DMS79 treated with DMSO at 0.1 percent for 48 hours (cell line): ENCODE results near the gene EID3.
"Not testable (repeated sequence)": the region's sequence is repeated elsewhere in the genome, so short reads cannot be mapped to it uniquely, and the experiment has no call there.

Experiments
- DNase-seq: peaks from one replicate; lab custom pipeline; 2025; lab: John Stamatoyannopoulos, UW

The EID3 gene

DNA sequence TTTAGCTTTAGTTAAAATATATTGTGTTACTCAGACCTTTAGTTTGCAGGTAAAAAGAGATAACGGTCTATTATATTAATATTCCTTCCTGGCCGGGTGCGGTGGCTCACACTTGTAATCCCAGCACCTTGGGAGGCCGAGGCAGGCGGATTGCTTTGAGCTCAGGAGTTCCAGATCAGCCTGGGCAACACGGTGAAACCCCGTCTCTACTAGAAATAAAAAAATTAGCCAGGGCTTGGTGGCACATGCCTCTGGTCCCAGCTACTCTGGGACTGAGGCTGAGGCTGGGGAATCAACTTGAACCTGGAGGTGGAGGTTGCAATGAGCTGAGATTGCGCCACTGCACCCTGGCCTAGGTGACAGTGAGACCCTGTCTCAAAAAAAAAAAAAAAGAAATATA, 13.2 kb upstream of the EID3 start:
- no peak for DNase-seq

DNA sequence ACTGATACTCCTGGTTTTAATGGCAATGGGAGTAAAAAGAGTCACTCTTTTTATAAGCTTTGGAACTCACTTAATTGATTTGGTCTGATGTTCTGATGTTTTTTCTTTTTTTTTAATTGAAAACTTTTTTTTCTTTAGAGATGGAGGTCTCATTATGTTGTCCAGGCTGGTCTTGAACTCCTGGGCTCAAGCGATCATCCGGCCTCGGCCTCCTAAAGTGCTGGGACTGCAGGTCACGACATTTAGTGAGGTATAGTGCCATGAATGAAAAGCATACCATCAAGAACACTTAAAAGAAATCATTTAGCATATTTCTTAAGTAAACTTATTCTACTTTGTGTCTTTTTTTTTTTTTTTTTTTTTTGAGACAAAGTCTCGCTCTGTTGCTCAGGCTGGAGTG, 12.7 kb upstream of the EID3 start:
- no peak for DNase-seq

DNA sequence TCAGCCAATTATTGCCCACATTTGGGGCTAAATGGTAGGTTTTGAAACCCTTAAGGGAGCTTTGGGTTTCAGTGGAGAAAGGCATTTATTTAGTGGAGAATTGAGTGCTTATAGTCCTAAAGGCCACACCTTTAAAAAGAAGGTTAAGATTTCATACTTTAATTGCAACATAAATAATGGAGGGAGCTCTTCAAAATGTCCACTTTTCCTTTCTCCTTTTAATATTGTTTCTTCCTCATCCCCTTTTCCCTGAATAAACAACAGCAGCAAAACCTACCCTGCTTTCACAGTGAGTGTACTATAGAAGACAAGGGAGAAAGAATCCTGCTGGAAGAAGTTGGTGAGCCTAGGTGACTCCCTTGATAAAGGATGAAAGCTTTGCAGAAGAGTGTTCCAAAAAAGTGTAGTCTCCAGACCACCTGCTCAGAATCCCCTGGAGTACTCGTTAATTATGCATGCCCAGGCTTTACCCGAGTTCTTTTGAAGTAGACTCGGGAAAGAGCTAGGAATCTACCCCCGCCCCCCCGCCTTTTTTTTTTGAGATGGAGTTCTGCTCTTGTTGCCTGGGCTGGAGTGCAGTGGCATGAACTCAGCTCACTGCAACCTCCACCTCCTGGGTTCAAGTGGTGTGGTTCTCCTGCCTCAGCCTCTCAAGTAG, 11.5 kb upstream of the EID3 start:
- peak; percentile 41 for DNase-seq

DNA sequence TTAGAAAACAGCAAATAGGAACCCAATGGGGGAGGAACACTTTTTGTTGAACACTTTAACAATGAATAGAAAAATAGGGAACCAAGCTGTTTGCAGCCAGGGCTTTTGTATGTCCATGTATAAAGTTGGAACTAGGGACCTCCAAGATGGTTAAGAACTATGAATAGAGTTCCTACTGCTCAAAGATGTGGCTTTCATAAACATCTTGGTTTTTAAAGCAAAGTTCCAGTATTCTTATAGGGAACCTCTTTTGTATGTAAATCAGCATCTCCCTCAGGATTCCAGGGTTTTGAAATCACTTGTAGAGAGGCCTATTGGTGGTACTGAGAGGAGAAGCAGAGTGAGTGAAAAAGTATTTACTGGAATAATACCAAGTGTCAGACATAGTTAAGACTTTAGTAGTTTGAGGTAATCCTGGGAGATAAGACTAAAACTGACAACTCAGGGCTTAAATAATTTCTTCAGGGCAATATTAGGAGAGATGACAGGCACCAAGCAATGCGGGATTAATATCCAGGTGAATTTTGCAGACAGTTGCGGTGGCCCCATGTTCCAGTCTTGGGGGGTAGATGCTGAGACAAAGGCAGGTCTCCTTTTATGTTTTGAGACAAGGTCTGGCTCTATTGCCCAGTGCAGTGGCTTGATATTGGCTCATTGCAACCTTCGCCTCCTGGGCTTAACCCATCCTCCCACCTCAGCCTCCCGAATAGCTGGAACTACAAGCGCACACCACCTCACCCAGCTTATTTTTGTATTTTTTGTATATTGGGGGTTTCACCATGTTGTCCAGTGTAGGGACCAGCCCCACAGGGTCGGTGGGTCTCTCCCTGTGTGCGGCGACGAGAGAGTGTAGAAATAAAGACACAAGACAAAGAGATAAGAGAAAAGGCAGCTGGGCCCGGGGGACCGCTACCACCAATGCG, 10.4 kb upstream of the EID3 start:
- no peak for DNase-seq

DNA sequence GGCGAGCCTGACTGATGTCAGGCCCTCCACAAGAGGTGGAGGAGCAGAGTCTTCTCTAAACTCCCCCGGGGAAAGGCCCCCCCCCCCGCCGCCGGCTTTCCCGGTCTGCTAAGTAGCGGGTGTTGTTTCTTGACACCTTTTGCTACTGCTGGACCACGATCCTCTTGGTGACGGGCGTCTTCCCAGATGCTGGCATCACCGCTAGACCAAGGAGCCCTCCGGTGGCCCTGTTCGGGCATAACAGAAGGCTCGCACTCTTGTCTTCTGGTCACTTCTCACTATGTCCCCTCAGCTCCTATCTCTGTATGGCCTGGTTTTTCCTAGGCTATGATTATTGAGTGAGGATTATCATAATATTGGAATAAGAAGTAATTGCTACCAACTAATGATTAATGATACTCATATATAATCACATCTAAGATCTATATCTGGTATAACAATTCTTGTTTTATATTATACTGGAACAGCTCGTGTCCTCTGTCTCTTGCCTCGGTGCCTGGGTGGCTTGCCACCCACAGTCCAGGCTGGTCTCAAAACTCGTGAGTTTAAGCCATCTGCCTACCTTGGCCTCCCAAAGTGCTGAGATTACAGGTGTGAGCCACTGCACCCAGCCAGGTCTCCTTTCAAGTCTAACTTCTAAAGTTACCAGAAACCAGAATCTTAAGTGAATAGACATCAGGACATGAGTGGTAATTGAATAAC, 9.2 kb upstream of the EID3 start:
- not testable (repeated sequence) for DNase-seq

DNA sequence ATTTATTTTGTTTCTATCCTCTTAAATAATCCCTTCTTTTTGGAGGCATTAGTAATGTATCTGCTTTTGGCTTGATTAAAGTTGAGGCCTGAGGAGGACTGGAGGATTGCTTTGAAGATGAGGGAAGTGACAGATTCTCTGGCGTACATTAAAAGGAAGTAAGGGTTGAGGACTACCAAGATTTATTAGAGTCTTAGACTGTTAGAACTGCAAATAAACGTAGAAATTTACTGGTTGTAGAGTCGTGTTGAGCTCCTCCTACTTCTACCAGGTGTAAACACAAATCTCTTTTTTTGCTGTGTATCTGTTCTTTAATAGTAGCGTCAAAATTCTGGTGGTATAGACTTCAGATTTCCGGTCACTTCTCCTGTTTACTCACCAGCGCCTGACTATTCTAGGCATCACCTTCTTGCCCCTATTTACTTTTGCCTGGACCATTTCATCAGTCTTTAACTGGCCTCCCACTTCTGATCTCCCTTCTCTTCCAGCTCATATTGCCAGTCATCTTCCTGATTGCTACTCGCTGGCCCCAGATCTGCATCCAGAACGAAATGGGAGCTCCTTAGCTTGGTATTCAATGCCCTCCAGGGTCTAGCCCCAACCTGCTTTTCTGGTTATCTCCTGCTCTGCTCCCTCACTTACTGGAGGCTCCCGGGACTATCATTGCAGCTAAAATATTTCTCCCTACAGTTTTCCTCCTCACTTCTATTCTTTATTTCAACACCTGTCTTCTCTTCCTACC, 8.4 kb upstream of the EID3 start:
- DNase-seq = no peak

DNA sequence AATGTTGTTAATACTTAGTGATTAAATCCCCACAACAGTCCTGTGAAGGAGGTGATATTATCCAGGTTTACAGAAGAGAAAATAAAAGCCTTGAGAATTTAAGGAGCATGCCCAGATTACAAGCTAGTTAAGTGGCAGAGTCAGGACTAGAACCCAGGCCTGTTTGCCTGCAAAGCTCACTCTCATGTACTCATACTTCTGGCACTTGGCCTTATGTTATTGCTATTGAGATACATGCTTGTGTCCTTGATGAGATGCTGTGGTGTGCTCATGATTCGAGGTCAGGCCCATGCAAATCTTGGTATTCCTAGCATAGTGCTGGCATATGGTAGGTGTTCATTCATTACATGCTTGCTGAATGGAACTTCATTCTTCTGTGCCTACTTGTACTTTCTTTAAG, 7.6 kb upstream of the EID3 start:
- no peak for DNase-seq

DNA sequence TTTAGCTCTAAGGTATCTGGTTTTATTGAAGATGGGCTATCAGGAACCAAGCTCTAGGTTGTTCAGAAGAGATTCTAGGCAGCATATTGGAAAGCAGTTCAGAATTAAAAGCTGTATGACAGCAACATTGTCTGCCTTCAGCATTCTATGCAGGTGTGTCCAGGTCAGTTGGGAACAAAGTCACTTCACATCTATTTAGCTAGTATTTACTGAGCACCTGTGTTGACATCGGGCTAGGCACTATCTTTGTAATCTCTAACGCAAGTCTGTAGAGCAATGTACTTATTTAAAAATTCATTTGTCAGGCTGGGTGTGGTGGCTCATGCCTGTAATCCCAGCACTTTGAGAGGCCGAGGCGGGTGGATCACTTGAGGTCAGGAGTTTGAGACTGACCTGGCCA, 6.8 kb upstream of the EID3 start:
- no peak for DNase-seq

DNA sequence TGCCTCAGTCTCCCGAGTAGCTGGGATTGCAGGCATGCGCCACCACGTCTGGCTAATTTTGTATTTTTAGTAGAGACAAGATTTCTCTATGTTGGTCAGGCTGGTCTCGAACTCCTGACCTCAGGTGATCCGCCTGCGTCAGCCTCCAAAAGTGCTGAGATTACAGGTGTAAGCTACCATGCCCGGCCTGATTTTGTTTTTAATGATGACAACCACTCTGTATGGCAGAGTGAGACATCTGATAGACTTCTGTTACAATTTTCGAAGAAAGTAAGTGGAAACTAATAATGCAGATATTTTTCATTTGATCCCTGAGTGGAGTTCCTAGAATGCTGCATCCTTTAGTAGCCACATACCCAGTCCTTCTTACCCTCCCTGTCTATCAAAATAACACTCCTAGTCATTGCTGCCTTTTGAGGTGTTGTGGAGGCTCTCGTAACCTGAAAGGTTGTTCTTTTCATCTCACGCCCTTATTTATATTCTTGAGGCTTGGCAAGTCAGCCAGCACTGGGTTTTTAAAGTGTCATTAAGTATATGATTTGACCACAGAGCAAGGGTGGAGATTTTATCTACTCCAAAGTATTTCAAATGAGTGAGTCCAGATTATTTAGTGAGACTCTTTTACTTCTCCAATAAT, 5.9 kb upstream of the EID3 start:
- peak; percentile 59 for DNase-seq

DNA sequence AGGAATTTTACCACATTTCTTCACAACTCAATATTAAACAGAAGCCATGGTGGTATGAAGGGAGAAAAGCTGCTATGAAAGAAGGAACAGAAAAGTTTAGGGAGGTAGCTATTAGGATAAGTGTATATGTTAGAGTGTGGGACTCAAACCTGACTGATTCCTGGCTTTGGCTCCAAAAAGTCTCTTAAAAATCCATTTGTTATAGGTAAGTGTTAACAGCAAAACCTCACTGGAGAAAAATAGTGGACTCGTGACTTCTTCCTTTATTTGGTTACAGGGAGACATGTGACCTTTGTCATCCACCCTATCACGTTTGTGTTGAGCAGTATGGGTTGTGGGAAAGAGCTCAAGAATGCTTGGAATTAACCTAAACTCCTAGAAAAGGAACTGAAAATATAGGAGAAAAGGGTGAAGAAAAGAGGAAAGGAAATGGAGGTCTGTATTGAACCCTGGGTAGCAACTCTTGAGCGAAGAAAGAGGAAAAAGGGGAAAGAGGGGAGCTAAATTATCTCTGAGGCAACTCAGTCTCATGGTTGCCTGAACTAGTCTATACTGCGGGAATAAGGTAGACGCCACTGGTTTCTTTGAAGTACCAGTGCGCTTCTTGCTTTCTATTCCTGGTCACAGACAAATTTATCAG, 3.6 kb upstream of the EID3 start:
- DNase-seq = no peak

DNA sequence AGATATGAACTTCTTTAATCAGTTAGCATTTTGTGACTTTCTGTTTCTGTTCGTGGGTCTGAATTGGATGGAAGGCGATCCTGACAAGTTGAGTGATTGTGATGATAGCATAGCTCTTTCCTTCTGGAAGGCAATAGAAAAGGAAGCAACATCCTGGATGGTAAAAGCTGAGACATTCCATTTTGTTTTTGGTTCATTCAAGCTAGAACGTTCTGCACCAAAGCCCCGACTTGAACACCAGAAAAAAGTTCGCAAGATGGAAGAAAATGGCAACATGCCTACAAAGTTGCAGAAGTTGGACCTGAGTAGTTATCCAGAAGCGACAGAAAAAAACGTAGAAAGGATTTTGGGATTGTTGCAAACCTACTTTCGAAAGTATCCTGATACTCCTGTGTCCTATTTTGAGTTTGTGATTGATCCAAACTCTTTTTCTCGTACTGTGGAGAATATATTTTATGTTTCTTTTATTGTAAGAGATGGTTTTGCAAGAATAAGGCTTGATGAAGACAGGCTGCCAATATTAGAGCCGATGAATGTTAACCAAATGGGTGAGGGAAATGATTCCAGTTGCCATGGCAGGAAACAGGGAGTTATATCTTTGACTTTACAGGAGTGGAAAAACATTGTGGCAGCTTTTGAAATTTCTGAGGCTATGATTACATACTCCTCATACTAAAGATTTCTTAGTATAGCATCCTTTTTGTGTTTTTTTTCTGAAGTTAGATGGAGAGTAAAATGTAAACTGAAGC, 896 bp downstream of the EID3 start:
- DNase-seq = no peak

DNA sequence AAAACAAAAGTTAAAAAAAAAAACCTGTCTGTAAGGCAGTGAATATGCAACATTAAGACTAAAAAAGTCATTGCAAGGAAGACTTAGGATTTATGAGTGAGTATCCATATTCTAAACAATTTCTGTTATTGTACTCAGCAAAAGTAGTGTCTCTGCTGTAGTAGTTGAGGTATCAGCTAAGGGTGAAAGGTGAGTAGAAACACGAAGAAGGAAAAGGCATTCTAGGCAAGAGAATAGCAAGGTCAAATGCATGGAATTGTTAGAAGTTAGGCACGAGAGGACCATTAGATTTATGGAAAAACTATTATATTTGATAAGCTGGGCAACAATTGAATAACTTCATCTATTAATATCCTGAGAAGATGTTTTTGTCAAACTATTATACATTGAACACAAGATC, 1.8 kb downstream of the EID3 start:
- DNase-seq = no peak

DNA sequence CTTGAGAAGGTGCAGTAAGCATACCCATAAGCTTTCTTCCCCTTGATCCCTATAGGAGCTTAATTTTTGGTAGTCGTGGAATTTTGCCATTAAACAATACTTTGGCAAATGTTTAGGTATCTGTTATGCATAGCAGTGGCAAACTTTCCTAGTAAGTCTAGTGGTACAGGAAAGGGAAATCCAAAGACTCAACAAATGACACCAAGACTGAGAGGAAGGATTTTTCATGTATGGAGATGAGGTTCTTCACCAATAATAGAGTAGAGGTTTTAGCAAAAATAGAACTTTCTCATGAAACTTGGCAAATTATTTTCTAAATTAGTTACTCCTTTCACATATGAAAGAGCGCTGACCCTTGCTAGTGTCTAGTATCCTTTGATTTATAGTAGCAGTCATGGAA, 2.8 kb downstream of the EID3 start:
- no peak for DNase-seq

DNA sequence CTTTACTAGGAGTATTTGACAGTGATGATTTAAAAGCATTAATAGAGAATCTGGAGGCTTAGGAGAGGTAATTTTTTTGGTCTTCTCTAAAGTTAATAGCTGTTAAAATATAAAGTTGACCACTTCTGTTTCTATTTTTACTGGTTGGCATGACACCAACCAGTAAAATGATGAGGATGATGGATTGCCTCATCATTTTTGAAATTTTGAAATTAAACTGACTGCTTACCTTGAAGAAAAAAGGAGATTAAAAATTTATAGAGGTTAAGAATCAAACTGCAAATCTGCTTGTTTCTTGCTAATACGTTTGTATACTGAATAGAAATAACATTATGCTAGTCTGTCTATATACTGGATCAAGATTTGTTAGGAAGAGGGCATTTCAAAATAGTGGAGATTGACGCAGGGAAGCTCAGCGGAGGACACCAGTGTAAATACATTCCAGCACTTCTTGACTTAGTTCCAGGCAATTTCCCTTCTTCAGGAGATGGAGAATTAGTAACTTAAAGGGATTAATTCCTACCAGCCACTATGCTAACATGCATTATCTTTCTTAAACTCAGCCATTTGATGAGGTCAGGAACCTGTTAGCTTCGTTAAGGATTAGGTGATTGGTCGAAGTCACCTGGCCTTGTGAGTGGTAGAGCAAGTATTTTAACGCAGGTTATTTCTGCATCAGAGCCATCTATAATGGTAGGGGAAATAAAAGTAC, 3.6 kb downstream of the EID3 start:
- no peak for DNase-seq

DNA sequence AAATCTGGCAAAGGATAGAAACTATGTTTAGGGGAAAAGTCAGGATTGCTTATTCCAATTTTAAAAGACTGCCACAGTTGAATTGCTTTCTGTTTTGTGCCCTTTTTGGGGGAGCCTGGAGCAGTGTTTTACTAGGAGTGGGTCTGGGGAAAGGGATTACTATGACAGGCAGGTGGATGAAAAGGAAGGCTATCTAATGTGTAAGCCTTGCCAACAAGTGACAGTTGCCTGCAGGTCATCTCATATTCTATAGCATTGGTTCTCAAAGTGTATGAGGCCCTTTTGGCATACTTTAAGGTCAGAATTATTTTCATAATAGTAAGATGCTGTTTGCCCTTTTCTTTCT, 4.1 kb downstream of the EID3 start:
- DNase-seq = no peak

DNA sequence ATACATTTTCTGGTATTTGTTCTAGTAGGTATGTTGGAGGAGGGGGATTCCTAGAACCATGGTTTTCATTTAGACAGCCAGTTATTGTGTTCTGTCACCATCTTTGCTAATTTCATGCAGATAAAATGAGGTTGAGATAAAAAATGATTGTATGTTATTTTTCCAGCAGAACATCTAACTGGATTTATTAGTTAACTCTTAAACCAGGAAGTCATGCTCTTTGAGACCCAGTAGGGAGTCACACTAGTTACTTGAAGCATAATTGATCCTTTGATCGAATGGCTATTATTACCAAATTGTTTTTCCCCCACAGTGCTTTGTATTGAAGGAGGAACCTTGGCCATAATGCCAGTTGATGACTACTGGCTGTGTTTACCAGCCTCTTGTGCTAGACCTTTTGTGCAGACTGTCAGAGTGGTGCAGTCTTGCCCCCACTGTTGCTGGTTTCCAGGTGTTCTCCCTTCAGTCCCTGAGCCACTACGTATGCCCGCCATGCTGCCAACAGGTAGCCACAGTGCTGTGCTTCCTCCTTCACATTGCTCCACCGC, 6.0 kb downstream of the EID3 start:
- no peak for DNase-seq

DNA sequence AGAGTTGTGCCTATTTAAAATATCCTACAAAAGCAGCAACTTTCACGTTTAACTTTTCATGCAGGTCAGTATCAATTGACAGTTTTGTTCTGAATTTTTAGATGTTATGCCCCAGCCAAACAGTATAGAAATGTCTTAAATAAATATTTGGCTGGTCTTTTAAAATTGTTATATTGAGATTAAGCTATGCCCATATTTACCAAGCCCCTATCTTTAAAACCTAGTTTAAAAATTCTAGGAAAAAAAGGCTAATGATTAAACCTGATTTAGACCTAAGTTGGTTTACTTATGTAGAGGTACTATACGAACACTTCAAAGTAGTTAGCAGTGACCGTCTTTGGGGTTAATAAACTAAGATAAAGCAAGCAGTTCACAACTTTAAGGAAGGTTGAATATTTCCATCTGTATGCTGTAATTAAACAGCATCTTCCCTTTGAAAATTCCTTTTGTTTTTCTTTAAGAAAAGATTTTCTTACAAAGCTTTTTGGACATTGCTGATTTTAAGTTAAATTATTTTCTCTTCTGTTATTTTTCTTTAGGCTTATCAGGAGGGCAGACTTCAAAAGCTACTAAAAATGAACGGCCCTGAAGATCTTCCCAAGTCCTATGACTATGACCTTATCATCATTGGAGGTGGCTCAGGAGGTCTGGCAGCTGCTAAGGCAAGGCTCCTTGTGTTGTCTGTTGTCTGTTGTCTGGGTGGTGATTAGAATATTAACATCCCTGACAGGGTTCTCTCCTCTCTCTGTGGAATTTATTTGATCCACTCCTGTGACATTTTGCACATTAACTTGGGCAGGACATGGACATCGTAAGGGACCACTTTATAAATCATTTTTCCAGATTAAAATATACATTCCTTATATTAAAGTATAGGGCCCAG, 7.5 kb downstream of the EID3 start:
- no peak for DNase-seq

DNA sequence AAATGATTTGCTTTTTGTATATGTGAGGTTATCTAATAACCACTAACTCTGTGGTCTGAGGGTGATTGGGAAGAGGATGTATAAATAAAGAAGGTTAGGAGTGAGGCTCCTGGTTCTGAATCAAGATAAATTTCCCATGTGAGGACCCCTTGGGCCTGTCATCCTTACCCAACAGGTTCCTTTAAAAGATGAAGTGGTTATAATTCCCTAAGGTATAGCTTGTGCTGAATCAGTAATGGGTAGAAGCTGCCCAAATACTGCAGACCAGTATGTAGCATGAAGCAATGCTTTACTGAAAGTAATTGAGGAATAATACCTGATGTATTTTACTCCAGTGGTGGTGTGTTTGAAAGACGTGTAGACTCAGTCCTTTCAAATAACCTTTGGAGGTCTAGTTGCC, 8.7 kb downstream of the EID3 start:
- DNase-seq = no peak

DNA sequence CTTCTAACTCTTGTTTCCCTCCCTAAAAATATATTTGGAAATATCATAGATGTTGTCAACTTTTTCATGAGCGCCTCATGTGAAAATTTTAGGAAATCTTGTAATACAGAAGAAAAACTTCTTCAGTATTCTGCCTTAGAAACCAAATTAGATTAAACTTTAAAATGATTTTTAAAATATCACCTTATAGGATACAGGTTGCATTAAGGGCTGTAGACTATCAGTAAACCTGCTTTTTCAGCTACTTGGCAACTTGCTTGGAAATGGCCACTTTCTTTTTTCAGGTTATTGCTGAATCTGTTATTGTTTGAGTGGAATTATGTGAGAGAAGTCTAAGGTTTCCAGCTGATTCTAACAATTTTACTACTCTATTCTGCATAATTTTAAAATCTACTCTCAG, 9.1 kb downstream of the EID3 start:
- DNase-seq = no peak
